PC-9 (cell line): ENCODE measurements around the gene GALNT9. TPM values are rescaled to one million over a fixed set of nuclear protein-coding genes. Genes with fewer than 3 reads are reported as not detected.
"Not testable (repeated sequence)": the region's sequence is repeated elsewhere in the genome, so short reads cannot be mapped to it uniquely, and the experiment has no call there.

Source experiments
- BruUV-seq: library from RNA; stranded (reverse); fragments of 400-500 nt; replicated peaks from 2 replicates; lab custom pipeline; 2021; lab: Mats Ljungman, UMichigan
- CTCF ChIA-PET: fragments of 300-600 bp; sonication (Branson Sonifier 250); formaldehyde crosslinking; loops from one replicate; lab custom pipeline; 2022; ENCODE audit warnings: antibody characterized with exemption; lab: Charles Lee
- POLR2A ChIA-PET: fragments of 300-600 bp; sonication (Branson Sonifier 250); formaldehyde crosslinking; loops from one replicate; lab custom pipeline; 2022; ENCODE audit warnings: antibody characterized with exemption; ENCODE audit not compliant: unreplicated experiment; lab: Charles Lee
- DNase-seq, 2 experiments: peaks; one replicate each; pipeline versions ENCODE4 v3.0.0 to v3.0.0-alpha.2; 2015 to 2022; ENCODE audit warnings: mixed read lengths in 1 of 2
- H2AFZ ChIP-seq: fragments of 200-600 bp; sonication (generic); 2 replicates; pipeline ENCODE4 v1.8.1; 2017; ENCODE audit warnings: antibody characterized with exemption
- H3F3A ChIP-seq: fragments of 200-600 bp; sonication (generic); 2 replicates; pipeline ENCODE4 v1.8.1; 2017; ENCODE audit warnings: antibody characterized with exemption, mild to moderate bottlenecking, low read depth; ENCODE audit not compliant: insufficient read depth
- H3K27ac ChIP-seq: fragments of 200-600 bp; sonication (generic); 2 replicates; pipeline ENCODE4 v1.6.1; 2016; ENCODE audit warnings: mixed run types
- H3K27me3 ChIP-seq: fragments of 200-600 bp; sonication (generic); 2 replicates; pipeline ENCODE4 v1.6.1; 2016; ENCODE audit warnings: low read depth, mixed run types; ENCODE audit not compliant: insufficient read depth
- H3K36me3 ChIP-seq: fragments of 200-600 bp; sonication (generic); 2 replicates; pipeline ENCODE4 v1.6.1; 2016; ENCODE audit warnings: low read depth, mixed run types
- H3K4me1 ChIP-seq: fragments of 200-600 bp; sonication (generic); replicated peaks from 2 replicates; pipeline ENCODE4 v1.6.1; 2016; ENCODE audit warnings: mixed run types; ENCODE audit not compliant: insufficient read depth
- H3K4me2 ChIP-seq: fragments of 200-600 bp; sonication (generic); 2 replicates; pipeline ENCODE4 v1.6.1; 2017; ENCODE audit warnings: mixed run types
- H3K4me3 ChIP-seq: fragments of 200-600 bp; sonication (generic); 2 replicates; pipeline ENCODE4 v1.6.1; 2016; ENCODE audit warnings: mixed run types
- H3K79me2 ChIP-seq: fragments of 200-600 bp; sonication (generic); 2 replicates; pipeline ENCODE4 v1.6.1; 2017; ENCODE audit warnings: low read depth, mixed run types
- H3K9me2 ChIP-seq: fragments of 200-600 bp; sonication (generic); 2 replicates; pipeline ENCODE4 v1.8.1; 2017; ENCODE audit warnings: mild to moderate bottlenecking; ENCODE audit not compliant: insufficient read depth
- H3K9me3 ChIP-seq: fragments of 200-600 bp; sonication (generic); 2 replicates; pipeline ENCODE4 v1.8.1; 2016; ENCODE audit warnings: low read depth; ENCODE audit not compliant: insufficient read depth
- H4K20me1 ChIP-seq: fragments of 200-600 bp; sonication (generic); 2 replicates; pipeline ENCODE4 v1.8.1; 2017; ENCODE audit not compliant: insufficient read depth
- EZH2 ChIP-seq: fragments of 200-600 bp; sonication (generic); IDR thresholded peaks from 2 replicates; pipeline ENCODE4 v1.8.0; 2017; ENCODE audit warnings: antibody characterized with exemption, low read depth
- intact Hi-C: fragments of 100-400 bp; cut with micrococcal nuclease; formaldehyde crosslinking; loops from one replicate; pipeline ENCODE4 v1.10.0; 2022; ENCODE audit not compliant: unreplicated experiment
- total RNA-seq: library from RNA; stranded (reverse); gene quantifications from 2 replicates; pipeline ENCODE4 v1.2.3, GENCODE V29; 2021
- TF ChIP-seq, protein P1 (sequence below): fragments of 200-600 bp; sonication (generic); conservative IDR thresholded peaks from 2 replicates; pipeline ENCODE4 v1.6.1; 2017; ENCODE audit warnings: mixed run types, antibody characterized with exemption, mild to moderate bottlenecking, moderate library complexity

The GALNT9 gene
- total RNA-seq, 1 experiment from 2014 or later, result 11.2 TPM

DNA sequence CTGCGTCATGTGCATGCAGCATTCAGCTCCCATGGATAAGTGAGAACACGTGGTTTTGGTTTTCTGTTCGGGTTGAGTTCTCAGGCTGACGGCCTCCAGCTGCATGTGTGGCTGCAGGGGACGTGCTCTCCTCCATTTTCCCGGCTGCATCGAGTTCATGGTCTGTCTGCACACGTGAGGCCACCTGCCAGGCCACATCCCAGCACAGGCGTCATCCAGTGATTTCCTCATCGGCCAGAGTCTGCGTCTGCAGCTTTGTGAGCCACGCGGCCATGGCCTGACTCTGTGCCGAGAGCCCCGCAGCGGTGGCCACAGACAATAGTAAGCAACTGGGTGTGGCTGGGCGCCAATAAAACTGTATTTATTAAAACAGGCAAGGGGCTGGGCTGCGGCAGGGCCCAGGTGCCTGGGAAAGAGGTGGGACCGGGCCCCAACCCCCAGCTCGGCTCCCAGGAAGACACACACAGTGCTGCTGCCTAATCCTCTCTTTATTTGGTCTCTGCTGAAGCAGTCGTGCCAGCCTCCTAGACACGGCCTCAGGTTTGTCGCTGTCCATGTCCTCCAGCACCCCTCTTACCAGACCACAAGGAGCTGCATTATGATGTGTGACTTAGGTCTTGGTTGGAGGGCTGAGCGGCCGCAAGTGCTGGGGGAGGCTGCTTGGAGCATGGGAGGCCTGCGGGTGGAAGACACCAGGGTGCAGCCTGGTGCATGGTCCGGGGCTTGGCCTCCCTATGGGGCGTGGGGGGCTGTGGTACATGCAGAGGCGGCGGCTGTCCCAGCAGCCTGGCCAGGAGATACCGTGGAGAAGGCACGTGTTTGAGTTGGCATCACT lies 133.1 kb downstream of the GALNT9 start:
- no peaks in the 10 kb centered on the region for H3K9me2 ChIP-seq
- H3K36me3 ChIP-seq, result no peaks in the 10 kb centered on the region
- intact Hi-C loops, result no loop called here
- CTCF ChIA-PET, result interaction anchor here (0.6 kb wide), 1 partner anchor 192 kb away, joined by 3 read pairs; no protein-coding TSS in a partner anchor
- no peak overlapping the region for H3K27ac ChIP-seq
- no peaks in the 10 kb centered on the region for H3K4me1 ChIP-seq
- peaks cover 100% of the 10 kb centered on the region for H3K27me3 ChIP-seq
- no peaks in the 10 kb centered on the region for H4K20me1 ChIP-seq
- TF ChIP-seq, protein P1, sequence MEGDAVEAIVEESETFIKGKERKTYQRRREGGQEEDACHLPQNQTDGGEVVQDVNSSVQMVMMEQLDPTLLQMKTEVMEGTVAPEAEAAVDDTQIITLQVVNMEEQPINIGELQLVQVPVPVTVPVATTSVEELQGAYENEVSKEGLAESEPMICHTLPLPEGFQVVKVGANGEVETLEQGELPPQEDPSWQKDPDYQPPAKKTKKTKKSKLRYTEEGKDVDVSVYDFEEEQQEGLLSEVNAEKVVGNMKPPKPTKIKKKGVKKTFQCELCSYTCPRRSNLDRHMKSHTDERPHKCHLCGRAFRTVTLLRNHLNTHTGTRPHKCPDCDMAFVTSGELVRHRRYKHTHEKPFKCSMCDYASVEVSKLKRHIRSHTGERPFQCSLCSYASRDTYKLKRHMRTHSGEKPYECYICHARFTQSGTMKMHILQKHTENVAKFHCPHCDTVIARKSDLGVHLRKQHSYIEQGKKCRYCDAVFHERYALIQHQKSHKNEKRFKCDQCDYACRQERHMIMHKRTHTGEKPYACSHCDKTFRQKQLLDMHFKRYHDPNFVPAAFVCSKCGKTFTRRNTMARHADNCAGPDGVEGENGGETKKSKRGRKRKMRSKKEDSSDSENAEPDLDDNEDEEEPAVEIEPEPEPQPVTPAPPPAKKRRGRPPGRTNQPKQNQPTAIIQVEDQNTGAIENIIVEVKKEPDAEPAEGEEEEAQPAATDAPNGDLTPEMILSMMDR, result no peak
- TF ChIP-seq EZH2, result no peak
- no peaks in the 10 kb centered on the region for H3K9me3 ChIP-seq
- H3K4me2 ChIP-seq, result no peak overlapping the region
- DNase-seq, result no peak
- POLR2A ChIA-PET, result no interaction called here
- no peaks in the 10 kb centered on the region for H3K79me2 ChIP-seq
- no peak overlapping the region for H2AFZ ChIP-seq
- no peaks in the 10 kb centered on the region for H3F3A ChIP-seq
- H3K4me3 ChIP-seq, result no peak overlapping the region
- BruUV-seq, result no TSS peak

DNA sequence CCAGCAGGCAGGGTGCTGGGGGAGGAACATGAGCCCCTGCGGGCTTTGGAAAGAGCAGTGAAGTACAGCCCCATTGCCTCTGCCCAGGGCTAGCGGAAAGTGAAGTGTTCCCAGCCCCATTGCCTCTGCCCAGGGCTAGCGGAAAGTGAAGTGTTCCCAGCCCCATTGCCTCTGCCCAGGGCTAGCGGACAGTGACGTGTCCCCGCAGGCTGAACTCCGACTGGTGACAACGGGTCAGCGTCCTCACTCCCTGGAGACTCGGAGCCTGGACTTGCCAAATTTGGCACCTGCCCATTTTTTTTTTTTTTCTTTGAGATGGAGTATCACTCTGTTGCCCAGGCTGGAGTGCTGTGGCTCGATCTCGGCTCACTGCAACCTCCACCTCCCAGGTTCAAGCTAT lies 134.1 kb downstream of the GALNT9 start:
- H4K20me1 ChIP-seq, intact Hi-C loops, BruUV-seq: not testable (repeated sequence)

DNA sequence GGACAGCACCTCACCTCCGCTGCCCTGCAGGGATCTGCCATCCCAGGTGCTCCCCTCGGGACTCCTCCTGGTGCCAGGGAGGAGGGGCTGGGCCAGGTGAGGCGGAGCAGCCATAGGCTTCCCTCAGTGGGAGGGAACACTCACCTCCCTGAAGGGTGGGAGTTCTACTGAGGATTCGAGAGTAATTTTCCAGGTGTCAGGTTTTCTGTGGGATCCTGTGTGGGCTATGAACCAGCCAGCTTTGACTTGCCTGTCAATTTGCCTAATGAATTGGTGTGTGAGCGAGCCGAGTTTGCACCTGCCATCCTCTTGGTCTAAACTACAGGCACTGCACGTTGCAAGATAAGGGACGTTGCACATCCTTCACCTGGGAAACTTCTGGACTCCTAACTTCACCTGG lies 134.8 kb downstream of the GALNT9 start:
- Histone ChIP-seq H3K4me3 (no peak overlapping the region), H3K4me1 (no peaks in the 10 kb centered on the region), H3K27me3 (peaks cover 100% of the 10 kb centered on the region), H3K36me3 (no peaks in the 10 kb centered on the region), H3K4me2 (no peak overlapping the region), H3F3A (no peaks in the 10 kb centered on the region), H3K27ac (no peak overlapping the region), H3K9me2 (no peaks in the 10 kb centered on the region), H3K79me2 (no peaks in the 10 kb centered on the region), H3K9me3 (no peaks in the 10 kb centered on the region), H2AFZ (no peak overlapping the region), H4K20me1 (no peaks in the 10 kb centered on the region)
- ChIA-PET CTCF (interaction anchor here (0.7 kb wide), 1 partner anchor 20 kb away, joined by 11 read pairs; no protein-coding TSS in a partner anchor), POLR2A (no interaction called here)
- DNase-seq, result no peak
- BruUV-seq, result no TSS peak
- no peak for TF ChIP-seq EZH2
- TF ChIP-seq, protein P1, result no peak
- intact Hi-C loops, result no loop called here

More for the DNA sequence above, 134.1 kb downstream of the GALNT9 start:
- H3K9me3 ChIP-seq, H3K4me1 ChIP-seq, H3K4me2 ChIP-seq, H3K9me2 ChIP-seq, H2AFZ ChIP-seq, POLR2A ChIA-PET, H3F3A ChIP-seq, H3K36me3 ChIP-seq, H3K79me2 ChIP-seq, H3K27ac ChIP-seq, DNase-seq, H3K4me3 ChIP-seq: not testable (repeated sequence)
- CTCF ChIA-PET, result interaction anchor here (0.6 kb wide), 1 partner anchor 193 kb away, joined by 3 read pairs; no protein-coding TSS in a partner anchor
- peaks cover 100% of the 10 kb centered on the region for H3K27me3 ChIP-seq
